H9 (cell line): ENCODE measurements around the gene EGFL6. TPM values are rescaled to one million over a fixed set of nuclear protein-coding genes. Genes with fewer than 3 reads are reported as not detected.

Source experiments
- DNase-seq: peaks from one replicate; pipeline ENCODE4 v3.0.0-alpha.2; 2017
- H2AFZ ChIP-seq: one replicate; pipeline ENCODE4 v1.6.1; 2013; ENCODE audit warnings: mild to moderate bottlenecking, low read length, control low read depth, moderate library complexity
- H2AK5ac ChIP-seq: 2 replicates; pipeline ENCODE4 v1.6.1; 2013; ENCODE audit warnings: low read length, control low read depth, mixed read lengths; ENCODE audit not compliant: insufficient read length
- H2BK120ac ChIP-seq: one replicate; pipeline ENCODE4 v1.6.1; 2013; ENCODE audit warnings: low read depth, mild to moderate bottlenecking, low read length, control low read depth, inconsistent platforms; ENCODE audit not compliant: poor library complexity, severe bottlenecking
- H2BK12ac ChIP-seq: 2 replicates; pipeline ENCODE4 v1.6.1; 2013; ENCODE audit warnings: low read length, control low read depth, mixed read lengths, low read depth; ENCODE audit not compliant: insufficient read length
- H2BK15ac ChIP-seq: 2 replicates; pipeline ENCODE4 v1.6.1; 2013; ENCODE audit warnings: low read depth, low read length, control low read depth
- H2BK20ac ChIP-seq: one replicate; pipeline ENCODE4 v1.6.1; 2013; ENCODE audit warnings: low read depth, mild to moderate bottlenecking, low read length, control low read depth, inconsistent platforms; ENCODE audit not compliant: poor library complexity, severe bottlenecking
- H2BK5ac ChIP-seq: 2 replicates; pipeline ENCODE4 v1.6.1; 2013; ENCODE audit warnings: low read length, control low read depth, mixed read lengths; ENCODE audit not compliant: insufficient read length
- H3K14ac ChIP-seq: 2 replicates; pipeline ENCODE4 v1.6.1; 2013; ENCODE audit warnings: low read length, control low read depth; ENCODE audit not compliant: insufficient read depth
- H3K18ac ChIP-seq: 2 replicates; pipeline ENCODE4 v1.6.1; 2013; ENCODE audit warnings: low read depth, mild to moderate bottlenecking, mixed read lengths, low read length, control low read depth; ENCODE audit not compliant: insufficient read length
- H3K23ac ChIP-seq: 2 replicates; pipeline ENCODE4 v1.6.1; 2013; ENCODE audit warnings: low read length, control low read depth, mixed read lengths, low read depth; ENCODE audit not compliant: insufficient read length
- H3K23me2 ChIP-seq: 2 replicates; pipeline ENCODE4 v1.6.1; 2013; ENCODE audit warnings: low read depth, mild to moderate bottlenecking, mixed read lengths, low read length, control low read depth; ENCODE audit not compliant: insufficient read length, poor library complexity, severe bottlenecking
- H3K27ac ChIP-seq: 2 replicates; pipeline ENCODE4 v1.5.1; 2013; ENCODE audit warnings: low read length, control low read depth, mixed read lengths, low read depth; ENCODE audit not compliant: insufficient read length
- H3K27me3 ChIP-seq: 2 replicates; pipeline ENCODE4 v1.6.1; 2013; ENCODE audit warnings: low read length, control low read depth, inconsistent platforms; ENCODE audit not compliant: insufficient read depth
- H3K4ac ChIP-seq: 2 replicates; pipeline ENCODE4 v1.6.1; 2013; ENCODE audit warnings: low read depth, mild to moderate bottlenecking, control low read depth, inconsistent platforms, low read length, moderate library complexity
- H3K4me1 ChIP-seq: 2 replicates; pipeline ENCODE4 v1.6.1; 2013; ENCODE audit warnings: low read length, control low read depth, inconsistent platforms; ENCODE audit not compliant: insufficient read depth
- H3K4me2 ChIP-seq: 2 replicates; pipeline ENCODE4 v1.6.1; 2013; ENCODE audit warnings: low read length, control low read depth, mixed read lengths; ENCODE audit not compliant: insufficient read length, insufficient read depth
- H3K56ac ChIP-seq: 2 replicates; pipeline ENCODE4 v1.6.1; 2013; ENCODE audit warnings: low read depth, mild to moderate bottlenecking, mixed read lengths, low read length, control low read depth; ENCODE audit not compliant: insufficient read length
- H3K79me1 ChIP-seq: 2 replicates; pipeline ENCODE4 v1.6.1; 2013; ENCODE audit warnings: low read depth, mild to moderate bottlenecking, moderate library complexity, low read length, control low read depth, inconsistent platforms; ENCODE audit not compliant: insufficient read depth, poor library complexity, severe bottlenecking
- H3K79me2 ChIP-seq: 2 replicates; pipeline ENCODE4 v1.6.1; 2013; ENCODE audit warnings: low read length, control low read depth, inconsistent platforms; ENCODE audit not compliant: insufficient read depth
- H3K9ac ChIP-seq: 2 replicates; pipeline ENCODE4 v1.6.1; 2013; ENCODE audit warnings: low read length, control low read depth, mixed read lengths; ENCODE audit not compliant: insufficient read length; ENCODE audit errors: extremely low read depth
- H3K9me3 ChIP-seq: one replicate; pipeline ENCODE4 v1.6.1; 2013; ENCODE audit warnings: low read depth, low read length, inconsistent platforms; ENCODE audit not compliant: control insufficient read depth
- H3T11ph ChIP-seq: one replicate; pipeline ENCODE4 v1.6.1; 2013; ENCODE audit warnings: mild to moderate bottlenecking, low read length, control low read depth, inconsistent platforms
- H4K20me1 ChIP-seq: one replicate; pipeline ENCODE4 v1.6.1; 2013; ENCODE audit not compliant: control insufficient read depth, insufficient read length, insufficient read depth
- H4K5ac ChIP-seq: 2 replicates; pipeline ENCODE4 v1.6.1; 2013; ENCODE audit warnings: low read depth, mild to moderate bottlenecking, mixed read lengths, low read length, control low read depth; ENCODE audit not compliant: insufficient read length
- H4K8ac ChIP-seq: replicated peaks from 2 replicates; pipeline ENCODE4 v1.6.1; 2013; ENCODE audit warnings: low read length, control low read depth, mixed read lengths, low read depth; ENCODE audit not compliant: insufficient read length
- H4K91ac ChIP-seq: 2 replicates; pipeline ENCODE4 v1.6.1; 2013; ENCODE audit warnings: low read depth, mild to moderate bottlenecking, moderate library complexity, mixed read lengths, low read length, control low read depth; ENCODE audit not compliant: insufficient read length
- H3K27ac Mint-ChIP-seq, 3 experiments: 2 replicates in 2 of 3; 3 replicates in 1 of 3; pipeline ENCODE4 v1.8.0; 2020 to 2021; ENCODE audit warnings: mixed read lengths in 3 of 3, mild to moderate bottlenecking in 1 of 3, moderate library complexity in 1 of 3
- H3K27me3 Mint-ChIP-seq: 2 replicates; pipeline ENCODE4 v1.8.0; 2021; ENCODE audit warnings: low read depth, mild to moderate bottlenecking, moderate library complexity, mixed read lengths
- H3K36me3 Mint-ChIP-seq, 3 experiments: 2 replicates in 2 of 3; 3 replicates in 1 of 3; pipeline ENCODE4 v1.8.0; 2020 to 2021; ENCODE audit warnings: low read depth in 3 of 3, mixed read lengths in 3 of 3; ENCODE audit not compliant: insufficient read depth in 1 of 3
- H3K4me1 Mint-ChIP-seq, 2 experiments: 2 replicates each; pipeline ENCODE4 v1.8.0; 2020; ENCODE audit warnings: mixed read lengths in 2 of 2
- H3K4me3 Mint-ChIP-seq, 2 experiments: 2 replicates in 1 of 2; 3 replicates in 1 of 2; pipeline ENCODE4 v1.8.0; 2020 to 2021; ENCODE audit warnings: mild to moderate bottlenecking in 2 of 2, mixed read lengths in 2 of 2, moderate library complexity in 1 of 2
- H3K9me3 Mint-ChIP-seq, 2 experiments: 2 replicates in 1 of 2; 3 replicates in 1 of 2; pipeline ENCODE4 v1.8.0; 2020; ENCODE audit warnings: mild to moderate bottlenecking in 2 of 2, mixed read lengths in 2 of 2, moderate library complexity in 1 of 2
- WGBS: extraction: QIAGEN DNeasy Blood & Tissue Kit; methylation state at CpG from one replicate; pipeline ENCODE4 v1.1.7; 2013; ENCODE audit warnings: missing lambda C conversion rate, low lambda C conversion rate, mixed read lengths; ENCODE audit not compliant: insufficient read length; ENCODE audit errors: extremely low coverage; 5-methylcytosine and 5-hydroxymethylcytosine counted together
- total RNA-seq: library from RNA; stranded (reverse); gene quantifications from 2 replicates; pipeline ENCODE4 v1.2.1, GENCODE V29; 2021
- TF ChIP-seq, protein P1 (sequence below): fragments of 200-600 bp; sonication (generic); conservative IDR thresholded peaks from 3 replicates; pipeline ENCODE4 v1.8.0; 2021; ENCODE audit warnings: antibody characterized with exemption, mild to moderate bottlenecking

The EGFL6 gene
- total RNA-seq, 1 experiment from 2014 or later: 0.94 TPM

DNA sequence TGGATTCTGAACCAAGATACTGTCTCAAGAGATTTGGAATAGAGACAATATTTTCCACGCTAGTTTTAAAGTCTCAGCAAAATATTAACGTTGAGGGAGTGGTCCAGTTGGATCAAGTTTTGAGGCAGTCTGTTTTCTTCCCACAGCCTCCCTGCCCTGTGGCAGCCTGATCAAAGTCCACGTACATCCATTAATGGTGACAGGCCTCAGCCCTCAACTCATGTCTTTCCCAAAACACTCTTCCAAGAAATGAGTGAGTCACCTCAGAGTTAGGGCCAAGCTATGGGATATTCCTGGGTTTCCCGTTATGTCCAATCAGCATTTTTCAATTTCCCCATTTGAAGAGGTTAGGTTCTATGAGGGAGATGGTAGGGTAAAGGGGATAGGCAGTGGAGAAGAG lies 28.5 kb downstream of the EGFL6 start:
- no peak overlapping the region for H3K18ac ChIP-seq
- H3K4me1 ChIP-seq: no peaks in the 10 kb centered on the region
- no peak overlapping the region for H3K14ac ChIP-seq
- H3K56ac ChIP-seq: no peak overlapping the region
- H2AK5ac ChIP-seq: no peak overlapping the region
- no peaks in the 10 kb centered on the region for H3K27me3 ChIP-seq
- TF ChIP-seq, protein P1, sequence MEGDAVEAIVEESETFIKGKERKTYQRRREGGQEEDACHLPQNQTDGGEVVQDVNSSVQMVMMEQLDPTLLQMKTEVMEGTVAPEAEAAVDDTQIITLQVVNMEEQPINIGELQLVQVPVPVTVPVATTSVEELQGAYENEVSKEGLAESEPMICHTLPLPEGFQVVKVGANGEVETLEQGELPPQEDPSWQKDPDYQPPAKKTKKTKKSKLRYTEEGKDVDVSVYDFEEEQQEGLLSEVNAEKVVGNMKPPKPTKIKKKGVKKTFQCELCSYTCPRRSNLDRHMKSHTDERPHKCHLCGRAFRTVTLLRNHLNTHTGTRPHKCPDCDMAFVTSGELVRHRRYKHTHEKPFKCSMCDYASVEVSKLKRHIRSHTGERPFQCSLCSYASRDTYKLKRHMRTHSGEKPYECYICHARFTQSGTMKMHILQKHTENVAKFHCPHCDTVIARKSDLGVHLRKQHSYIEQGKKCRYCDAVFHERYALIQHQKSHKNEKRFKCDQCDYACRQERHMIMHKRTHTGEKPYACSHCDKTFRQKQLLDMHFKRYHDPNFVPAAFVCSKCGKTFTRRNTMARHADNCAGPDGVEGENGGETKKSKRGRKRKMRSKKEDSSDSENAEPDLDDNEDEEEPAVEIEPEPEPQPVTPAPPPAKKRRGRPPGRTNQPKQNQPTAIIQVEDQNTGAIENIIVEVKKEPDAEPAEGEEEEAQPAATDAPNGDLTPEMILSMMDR: no peak
- no peak for DNase-seq
- no peaks in the 10 kb centered on the region for H3K23me2 ChIP-seq
- no peaks in the 10 kb centered on the region for H3K27me3 Mint-ChIP-seq
- H2BK12ac ChIP-seq: no peak overlapping the region
- H3K27ac Mint-ChIP-seq: no peak overlapping the region
- no peak overlapping the region for H3T11ph ChIP-seq
- H2AFZ ChIP-seq: no peak overlapping the region
- no peak overlapping the region for H4K8ac ChIP-seq
- no peaks in the 10 kb centered on the region for H3K9me3 ChIP-seq
- H3K4me1 Mint-ChIP-seq: 0 out of 4 replicates have a peak, but pooled peaks cover 2 to 3% of the 10 kb centered on the region in 2 experiments
- no peak overlapping the region for H3K4me2 ChIP-seq
- H3K4ac ChIP-seq: no peak overlapping the region
- no peak overlapping the region for H4K5ac ChIP-seq
- no peak overlapping the region for H2BK5ac ChIP-seq
- H3K79me2 ChIP-seq: 0 out of 2 replicates have a peak, but pooled peaks cover 2% of the 10 kb centered on the region
- no peaks in the 10 kb centered on the region for H3K79me1 ChIP-seq
- H2BK120ac ChIP-seq: no peak overlapping the region
- H3K9ac ChIP-seq: no peak overlapping the region
- no peak overlapping the region for H4K91ac ChIP-seq
- WGBS: no CpG with 5 or more reads among the region's 4 CpGs
- peaks cover 0 to 3% (median 0%) of the 10 kb centered on the region in 3 experiments; a peak in 1 of 7 replicates for H3K36me3 Mint-ChIP-seq
- H3K23ac ChIP-seq: no peak overlapping the region
- no peak overlapping the region for H2BK20ac ChIP-seq
- no peak overlapping the region for H2BK15ac ChIP-seq
- no peaks in the 10 kb centered on the region for H4K20me1 ChIP-seq
- H3K9me3 Mint-ChIP-seq: peaks cover 9 to 49% of the 10 kb centered on the region in 2 experiments
- H3K4me3 Mint-ChIP-seq: no peak overlapping the region
- no peak overlapping the region for H3K27ac ChIP-seq
